Karpas-422 (cell line): ENCODE data around the gene CD7. TPM values are rescaled to one million over a fixed set of nuclear protein-coding genes. Genes with fewer than 3 reads are reported as not detected.

Experiments used
- DNase-seq: peaks from one replicate; pipeline ENCODE4 v3.0.0-alpha.2; 2015
- H2AFZ ChIP-seq: fragments of 200-600 bp; sonication (generic); 2 replicates; pipeline ENCODE4 v1.6.1; 2014; ENCODE audit warnings: antibody characterized with exemption, low read length, mixed read lengths
- H3K27ac ChIP-seq: fragments of 200-600 bp; sonication (generic); 2 replicates; pipeline ENCODE4 v1.5.1; 2014; ENCODE audit warnings: mild to moderate bottlenecking, low read length, moderate library complexity
- H3K27me3 ChIP-seq: fragments of 200-600 bp; sonication (generic); 2 replicates; pipeline ENCODE4 v1.6.1; 2014; ENCODE audit warnings: low read length, mixed read lengths
- H3K36me3 ChIP-seq: fragments of 200-600 bp; sonication (generic); 2 replicates; pipeline ENCODE4 v1.6.1; 2014; ENCODE audit warnings: low read length, mixed read lengths; ENCODE audit not compliant: insufficient read depth
- H3K4me1 ChIP-seq: fragments of 200-600 bp; sonication (generic); 2 replicates; pipeline ENCODE4 v1.6.1; 2014; ENCODE audit warnings: mild to moderate bottlenecking, low read length, mixed read lengths
- H3K4me2 ChIP-seq: fragments of 200-600 bp; sonication (generic); 2 replicates; pipeline ENCODE4 v1.6.1; 2014; ENCODE audit warnings: low read length, low read depth, mild to moderate bottlenecking; ENCODE audit not compliant: poor library complexity, severe bottlenecking
- H3K4me3 ChIP-seq: fragments of 200-600 bp; sonication (generic); 2 replicates; pipeline ENCODE4 v1.5.1; 2014; ENCODE audit warnings: mild to moderate bottlenecking, antibody characterized with exemption, low read length, mixed read lengths
- H3K79me2 ChIP-seq: fragments of 200-600 bp; sonication (generic); 2 replicates; pipeline ENCODE4 v1.6.1; 2014; ENCODE audit warnings: mild to moderate bottlenecking, low read length, mixed read lengths
- H3K9ac ChIP-seq: fragments of 200-600 bp; sonication (generic); 2 replicates; pipeline ENCODE4 v1.6.0; 2014; ENCODE audit warnings: low read length
- H3K9me2 ChIP-seq: fragments of 200-600 bp; sonication (generic), shearing (Covaris generic); replicated peaks from 2 replicates; pipeline ENCODE4 v1.6.0; 2014; ENCODE audit warnings: mild to moderate bottlenecking, low read length, moderate library complexity; ENCODE audit not compliant: insufficient read depth
- H3K9me3 ChIP-seq: fragments of 300-700, 200-600 bp; sonication (generic); 2 replicates; pipeline ENCODE4 v1.6.1; 2014; ENCODE audit warnings: low read length, mixed read lengths
- H4K20me1 ChIP-seq: fragments of 200-600 bp; sonication (generic); 2 replicates; pipeline ENCODE4 v1.6.1; 2014; ENCODE audit warnings: mild to moderate bottlenecking, antibody characterized with exemption, low read length, low read depth; ENCODE audit not compliant: insufficient read depth
- total RNA-seq: library from RNA; depleted of rRNA; stranded (reverse); fragments of >200 nt; shearing (Covaris generic); gene quantifications from 2 replicates; pipeline ENCODE4 v1.2.3, GENCODE V29; 2014; ENCODE audit warnings: low replicate concordance

Gene CD7
- total RNA-seq, 1 experiment from 2014 or later: not detected

DNA sequence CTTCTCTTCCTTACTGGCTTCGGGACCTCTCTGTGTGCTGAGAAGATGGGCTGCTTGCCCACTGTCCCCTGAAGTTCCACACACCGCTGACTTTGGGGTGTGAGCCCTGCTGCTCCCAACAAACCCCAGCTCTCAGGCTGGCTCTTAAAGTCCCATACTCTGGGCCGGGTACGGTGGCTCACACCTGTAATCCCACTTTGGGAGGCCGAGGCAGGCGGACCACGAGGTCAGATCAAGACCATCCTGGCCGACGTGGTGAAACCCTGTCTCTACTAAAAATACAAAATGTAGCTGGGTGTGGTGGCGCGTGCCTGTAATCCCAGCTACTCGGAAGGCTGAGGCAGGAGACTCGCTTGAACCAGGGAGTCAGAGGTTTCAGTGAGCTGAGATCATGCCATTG is 17.2 kb downstream of the CD7 start:
- H3K9me3 ChIP-seq: no peaks in the 10 kb centered on the region
- H3K9me2 ChIP-seq: no peaks in the 10 kb centered on the region
- no peaks in the 10 kb centered on the region for H3K79me2 ChIP-seq
- H3K27me3 ChIP-seq: no peaks in the 10 kb centered on the region
- H3K9ac ChIP-seq: no peak overlapping the region
- H3K4me3 ChIP-seq: no peak overlapping the region
- no peaks in the 10 kb centered on the region for H4K20me1 ChIP-seq
- H3K4me2 ChIP-seq: no peak overlapping the region
- H2AFZ ChIP-seq: no peak overlapping the region
- H3K4me1 ChIP-seq: peaks cover 28% of the 10 kb centered on the region
- H3K27ac ChIP-seq: no peak overlapping the region
- no peak for DNase-seq
- no peaks in the 10 kb centered on the region for H3K36me3 ChIP-seq

DNA sequence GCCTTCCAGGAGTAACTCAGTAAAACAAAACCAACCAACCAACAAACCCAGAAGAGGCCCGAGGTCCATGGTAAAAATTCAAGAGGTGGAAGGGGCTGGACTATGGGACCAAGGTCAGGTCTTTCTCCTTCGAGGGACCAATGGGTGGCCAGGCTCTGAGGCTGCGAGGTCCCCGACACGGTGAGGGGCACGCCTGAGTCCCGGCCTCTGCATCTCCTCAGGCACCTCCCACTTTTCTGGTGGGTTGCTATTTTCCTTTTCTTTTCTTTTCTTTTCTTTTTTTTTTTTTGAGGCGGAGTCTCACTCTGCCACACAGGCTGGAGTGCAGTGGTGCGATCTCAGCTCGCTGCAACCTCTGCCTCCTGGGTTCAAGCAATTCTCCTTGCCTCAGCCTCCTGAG is 18.0 kb downstream of the CD7 start:
- Histone ChIP-seq H3K36me3 (no peaks in the 10 kb centered on the region), H3K9me2 (no peaks in the 10 kb centered on the region), H3K4me1 (peaks cover 28% of the 10 kb centered on the region), H3K9ac (no peak overlapping the region), H3K27me3 (no peaks in the 10 kb centered on the region), H3K27ac (no peak overlapping the region), H3K79me2 (no peaks in the 10 kb centered on the region), H4K20me1 (no peaks in the 10 kb centered on the region), H3K4me3 (no peak overlapping the region), H2AFZ (no peak overlapping the region), H3K4me2 (no peak overlapping the region), H3K9me3 (no peaks in the 10 kb centered on the region)
- DNase-seq: no peak

DNA sequence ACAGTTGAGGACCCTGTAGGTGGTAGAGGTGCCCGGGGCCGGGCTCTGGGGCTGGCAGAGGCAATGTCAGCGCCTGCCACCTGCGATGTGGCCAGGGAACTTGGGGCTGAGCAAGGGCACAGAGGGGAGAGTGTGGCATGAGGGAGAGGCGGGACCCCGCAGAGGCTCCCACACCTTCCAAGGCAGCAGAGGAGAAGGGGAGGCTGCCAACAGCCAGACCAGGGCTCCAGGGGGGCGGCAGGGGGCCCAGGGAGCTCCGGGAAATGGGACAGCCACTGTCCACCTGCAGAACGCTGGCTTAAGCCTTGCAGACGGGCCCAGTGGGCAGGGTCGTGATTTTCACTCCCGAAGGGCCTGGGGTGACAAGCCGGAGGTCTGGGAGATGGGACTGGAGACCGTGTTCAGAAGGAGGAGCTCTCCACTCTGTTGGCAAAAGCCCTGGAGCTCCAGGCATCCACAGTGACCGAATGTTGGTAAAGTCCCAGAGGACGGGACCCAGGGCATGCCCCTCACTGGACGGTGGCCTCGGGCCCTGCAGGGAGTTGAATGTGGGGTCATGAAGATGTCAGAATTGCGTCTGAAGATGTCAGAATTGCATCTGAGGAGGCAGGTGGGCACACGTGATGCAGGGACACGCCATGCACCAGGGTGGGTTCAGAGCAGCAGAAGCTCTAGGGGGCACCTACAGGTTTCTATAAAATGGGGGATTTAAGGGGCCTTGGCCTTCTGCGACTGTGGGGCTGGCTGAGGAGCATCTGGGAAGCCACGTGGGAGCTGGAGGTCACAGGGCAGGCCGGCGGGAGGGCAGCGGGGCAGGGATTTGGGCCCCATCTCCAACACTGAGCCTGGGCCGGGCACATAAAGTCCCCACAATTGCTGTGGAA is 18.6 kb downstream of the CD7 start:
- no peaks in the 10 kb centered on the region for H4K20me1 ChIP-seq
- no peaks in the 10 kb centered on the region for H3K9me3 ChIP-seq
- no peaks in the 10 kb centered on the region for H3K27me3 ChIP-seq
- no peaks in the 10 kb centered on the region for H3K9me2 ChIP-seq
- H3K4me2 ChIP-seq: peak overlapping the region; percentile 90
- H3K9ac ChIP-seq: peak overlapping the region; percentile 72
- DNase-seq: no peak
- H3K4me3 ChIP-seq: peak overlapping the region; percentile 69
- no peak overlapping the region for H3K27ac ChIP-seq
- H3K79me2 ChIP-seq: no peaks in the 10 kb centered on the region
- peak overlapping the region; percentile 88; the same call in 1 of the 2 replicates for H2AFZ ChIP-seq
- H3K4me1 ChIP-seq: peaks cover 28% of the 10 kb centered on the region
- no peaks in the 10 kb centered on the region for H3K36me3 ChIP-seq

- peak overlapping the region; percentile 88 for H2AFZ ChIP-seq
- peak overlapping the region; percentile 69 for H3K4me3 ChIP-seq
- H3K9me3 ChIP-seq: no peaks in the 10 kb centered on the region
- peak overlapping the region; percentile 90 for H3K4me2 ChIP-seq
- H3K79me2 ChIP-seq: no peaks in the 10 kb centered on the region
- H4K20me1 ChIP-seq: no peaks in the 10 kb centered on the region
- no peak overlapping the region for H3K27ac ChIP-seq
- no peaks in the 10 kb centered on the region for H3K36me3 ChIP-seq
- no peaks in the 10 kb centered on the region for H3K27me3 ChIP-seq
- no peaks in the 10 kb centered on the region for H3K9me2 ChIP-seq
- H3K4me1 ChIP-seq: peaks cover 28% of the 10 kb centered on the region
- peak overlapping the region; percentile 72 for H3K9ac ChIP-seq
- peak; percentile 83 for DNase-seq
Measured at GRCh38 chr17:82297714-82298537, 19.5 kb downstream of the CD7 start.

DNA sequence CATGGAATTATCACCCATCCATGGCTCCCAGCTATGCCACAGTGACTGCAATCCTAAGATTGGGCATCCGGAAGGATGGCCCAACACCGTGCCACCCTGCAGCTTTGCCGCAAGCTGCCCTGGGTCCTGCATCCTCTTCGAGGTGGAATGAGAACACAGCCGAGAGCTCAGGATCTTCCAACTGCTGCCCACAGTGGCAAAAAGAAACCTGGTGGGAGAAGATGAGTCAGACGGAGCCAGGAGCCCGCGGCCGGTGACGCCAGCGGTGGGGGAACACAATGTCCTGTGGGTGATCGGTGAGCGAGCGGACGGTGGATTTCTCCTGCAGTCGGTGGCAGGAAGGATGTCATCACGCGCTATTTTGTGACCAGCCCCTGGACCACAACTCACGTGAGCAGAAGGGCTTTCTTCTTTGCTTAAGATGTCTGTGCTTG is 20.1 kb downstream of the CD7 start:
- no peaks in the 10 kb centered on the region for H3K36me3 ChIP-seq
- peak overlapping the region; percentile 88 for H2AFZ ChIP-seq
- H4K20me1 ChIP-seq: no peaks in the 10 kb centered on the region
- H3K9me2 ChIP-seq: no peaks in the 10 kb centered on the region
- H3K4me1 ChIP-seq: peaks cover 30% of the 10 kb centered on the region
- no peaks in the 10 kb centered on the region for H3K79me2 ChIP-seq
- H3K4me2 ChIP-seq: peak overlapping the region; percentile 90
- H3K9me3 ChIP-seq: no peaks in the 10 kb centered on the region
- peak overlapping the region; percentile 69 for H3K4me3 ChIP-seq
- peak; percentile 59 for DNase-seq
- peak overlapping the region; percentile 72 for H3K9ac ChIP-seq
- no peaks in the 10 kb centered on the region for H3K27me3 ChIP-seq
- no peak overlapping the region for H3K27ac ChIP-seq

DNA sequence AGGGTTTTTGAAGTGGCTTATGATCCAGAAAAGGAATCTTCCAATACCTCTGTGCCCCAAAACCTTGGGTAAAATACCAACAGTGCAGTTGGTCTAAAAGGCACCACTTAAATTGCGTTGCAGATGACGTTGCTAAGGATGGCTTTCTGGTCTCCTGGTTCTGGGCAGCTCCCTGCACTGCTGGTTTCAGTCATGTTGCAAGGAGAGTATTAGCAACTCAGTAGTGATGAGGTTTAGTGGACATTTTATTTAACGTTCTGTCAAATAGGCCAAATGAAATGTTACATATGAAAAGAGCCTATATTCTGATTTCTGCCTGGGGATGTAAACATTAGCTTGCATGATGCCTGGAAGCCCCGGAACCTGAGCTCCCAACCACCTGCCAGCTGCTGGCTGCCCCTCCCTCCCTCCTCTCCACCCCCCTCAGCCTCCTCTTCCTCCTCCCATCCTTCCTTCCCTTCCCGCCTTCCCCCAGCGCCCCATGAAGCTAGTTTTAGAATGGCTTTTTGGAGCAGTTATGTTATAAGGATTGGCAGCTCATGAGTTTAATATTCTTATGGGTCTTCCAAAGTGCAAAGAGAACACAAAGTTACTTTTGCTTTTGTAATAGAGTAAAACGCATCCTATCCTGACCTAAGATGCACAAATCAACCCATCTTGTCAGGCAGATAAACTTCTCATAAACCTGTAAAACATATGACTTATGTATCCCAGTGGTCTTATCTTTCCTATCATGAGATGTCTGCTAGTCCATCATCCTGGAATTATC is 20.7 kb downstream of the CD7 start:
- Histone ChIP-seq H3K9me3 (no peaks in the 10 kb centered on the region), H3K4me1 (peaks cover 36% of the 10 kb centered on the region), H3K79me2 (no peaks in the 10 kb centered on the region), H3K27ac (no peak overlapping the region), H4K20me1 (no peaks in the 10 kb centered on the region), H2AFZ (peak overlapping the region; percentile 88), H3K4me2 (peak overlapping the region; percentile 90), H3K36me3 (no peaks in the 10 kb centered on the region), H3K9ac (peak overlapping the region; percentile 72), H3K27me3 (no peaks in the 10 kb centered on the region), H3K9me2 (no peaks in the 10 kb centered on the region), H3K4me3 (peak overlapping the region; percentile 69)
- no peak for DNase-seq

GRCh38 chr17:82295472-82295814 is 22.0 kb downstream of the CD7 start:
- Histone ChIP-seq H2AFZ (no peak overlapping the region), H3K4me2 (no peak overlapping the region), H3K9me2 (no peaks in the 10 kb centered on the region), H3K79me2 (no peaks in the 10 kb centered on the region), H3K4me3 (no peak overlapping the region), H3K36me3 (no peaks in the 10 kb centered on the region), H3K9ac (no peak overlapping the region), H3K27ac (no peak overlapping the region), H3K4me1 (peaks cover 34% of the 10 kb centered on the region), H4K20me1 (no peaks in the 10 kb centered on the region), H3K9me3 (no peaks in the 10 kb centered on the region), H3K27me3 (no peaks in the 10 kb centered on the region)
- DNase-seq: no peak
